SK-N-DZ (cell line): Measurements from ENCODE around the gene GABRG3.

Source experiments
- DNase-seq: peaks from one replicate; pipeline ENCODE4 v3.0.0-alpha.2; 2015; ENCODE audit warnings: low spot score
- small RNA-seq, 2 experiments: library from RNA; depleted of rRNA; stranded (forward); fragments of <200 nt; gene quantifications; one replicate each; pipeline ENCODE3, GENCODE V24; 2014

The GABRG3 gene

GRCh38 chr15:27563765-27564370 lies 592.9 kb downstream of the GABRG3 start:
- DNase-seq = no peak

DNA sequence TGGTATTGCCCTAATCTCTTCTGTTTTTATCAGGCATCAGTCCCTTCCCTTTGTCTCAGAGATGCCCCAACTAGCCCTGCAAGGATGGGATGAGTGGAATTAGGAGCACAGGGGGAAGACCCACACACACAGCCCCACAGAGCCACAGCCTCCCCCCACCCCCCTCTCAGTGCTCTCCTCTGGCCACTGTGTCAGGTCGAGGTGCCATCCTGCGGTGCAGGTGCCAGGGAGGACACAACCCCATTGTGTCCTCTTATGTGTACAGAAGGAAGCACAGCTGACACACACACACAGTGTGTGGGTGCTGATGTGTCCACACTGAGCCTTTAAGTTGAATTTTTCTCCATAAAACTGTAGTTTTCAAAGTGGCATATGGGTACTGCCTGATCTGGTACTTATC lies 593.7 kb downstream of the GABRG3 start:
- no peak for DNase-seq

DNA sequence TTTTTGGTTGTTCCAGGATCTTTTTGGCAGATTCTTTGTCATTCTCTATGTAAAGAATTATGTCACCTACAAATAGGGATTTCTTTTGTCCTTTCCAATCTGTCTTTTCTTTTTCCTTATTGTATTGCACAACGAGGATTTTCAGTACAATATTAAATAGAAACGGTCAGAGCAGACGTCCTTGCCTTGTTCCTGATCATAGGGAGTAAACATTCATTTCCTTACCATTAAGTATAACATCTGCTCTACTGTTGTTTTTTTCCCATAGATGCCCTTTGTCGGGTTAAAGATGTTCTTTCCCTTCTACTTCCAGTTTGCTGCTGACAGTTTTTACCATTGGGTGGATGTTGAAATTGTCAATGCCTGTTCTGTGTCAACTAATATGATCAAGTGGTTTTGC lies 599.8 kb downstream of the GABRG3 start:
- DNase-seq = no peak

DNA sequence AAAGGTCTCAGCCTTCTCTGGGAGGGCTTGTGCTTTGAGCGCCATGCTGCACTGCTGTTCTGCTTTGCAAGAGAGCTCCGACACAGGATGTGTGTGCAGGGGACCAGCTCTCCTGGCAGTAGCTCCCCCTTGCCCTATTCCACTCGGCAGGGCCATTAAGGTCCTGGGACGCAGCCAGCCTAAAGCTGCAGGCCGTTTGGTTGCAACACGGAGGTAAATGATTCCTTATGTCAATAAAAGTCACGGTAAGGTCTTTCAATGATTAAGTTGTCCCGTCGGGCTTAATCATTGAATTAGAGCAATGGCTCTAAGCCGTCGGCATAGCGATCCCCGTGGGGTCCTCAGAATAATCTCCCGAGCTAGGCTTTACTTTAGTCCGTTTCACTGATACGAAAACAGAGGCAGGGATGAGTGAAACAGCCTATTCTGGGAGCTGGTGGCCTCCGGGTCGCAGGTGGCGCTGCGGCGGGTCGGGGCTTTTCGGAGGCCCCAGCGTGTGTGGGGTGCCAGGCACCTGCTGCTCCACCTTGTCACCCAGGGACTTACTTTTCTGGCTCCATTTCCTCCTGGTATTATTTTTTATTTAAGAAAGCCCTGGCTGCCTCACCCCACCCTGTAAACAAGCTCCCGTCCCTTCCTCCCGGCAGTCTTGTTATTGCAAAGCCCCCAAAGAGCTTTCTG lies 603.0 kb downstream of the GABRG3 start:
- DNase-seq = no peak

GRCh38 chr15:27574541-27575054 lies 603.6 kb downstream of the GABRG3 start:
- no peak for DNase-seq

- DNase-seq = no peak
Measured at GRCh38 chr15:27575521-27575920, 604.5 kb downstream of the GABRG3 start.

DNA sequence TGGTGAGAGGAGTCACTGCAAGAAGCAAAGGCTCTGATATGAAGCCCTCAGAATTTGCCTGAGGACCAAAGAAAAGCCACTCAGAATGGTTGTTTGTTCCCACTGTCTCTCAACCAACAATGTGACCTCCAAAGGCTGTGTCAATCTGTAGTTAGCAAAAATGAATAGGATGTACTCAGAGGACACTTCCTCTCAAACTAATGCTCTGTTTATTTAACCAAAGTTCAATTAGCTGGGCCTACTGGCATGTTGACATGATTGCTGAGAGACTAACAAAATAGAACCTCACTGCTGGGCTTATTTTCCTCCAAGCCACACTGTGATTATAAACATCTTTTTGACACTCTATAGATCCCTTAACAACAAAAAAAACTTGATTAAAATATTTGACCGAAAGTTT lies 605.6 kb downstream of the GABRG3 start:
- DNase-seq = no peak

DNA sequence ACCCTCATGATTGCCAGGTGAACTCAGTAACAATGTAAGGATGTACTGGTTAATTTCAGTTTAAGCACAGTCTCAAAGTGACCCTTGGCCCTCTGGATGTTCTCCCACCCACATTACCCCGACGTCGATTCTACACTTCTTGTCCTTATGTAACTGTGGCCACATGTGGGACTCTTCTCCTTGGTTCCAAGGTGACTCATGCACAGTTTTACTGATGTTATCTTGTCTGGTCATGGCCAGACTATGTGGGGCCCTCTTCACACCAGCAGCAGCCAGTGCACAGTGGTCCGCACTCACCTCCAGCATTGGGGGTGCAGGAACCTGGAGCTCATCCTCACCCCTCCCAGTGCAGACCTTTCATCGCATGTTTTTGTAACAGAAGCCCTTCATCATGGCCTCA lies 608.8 kb downstream of the GABRG3 start:
- DNase-seq = no peak

DNA sequence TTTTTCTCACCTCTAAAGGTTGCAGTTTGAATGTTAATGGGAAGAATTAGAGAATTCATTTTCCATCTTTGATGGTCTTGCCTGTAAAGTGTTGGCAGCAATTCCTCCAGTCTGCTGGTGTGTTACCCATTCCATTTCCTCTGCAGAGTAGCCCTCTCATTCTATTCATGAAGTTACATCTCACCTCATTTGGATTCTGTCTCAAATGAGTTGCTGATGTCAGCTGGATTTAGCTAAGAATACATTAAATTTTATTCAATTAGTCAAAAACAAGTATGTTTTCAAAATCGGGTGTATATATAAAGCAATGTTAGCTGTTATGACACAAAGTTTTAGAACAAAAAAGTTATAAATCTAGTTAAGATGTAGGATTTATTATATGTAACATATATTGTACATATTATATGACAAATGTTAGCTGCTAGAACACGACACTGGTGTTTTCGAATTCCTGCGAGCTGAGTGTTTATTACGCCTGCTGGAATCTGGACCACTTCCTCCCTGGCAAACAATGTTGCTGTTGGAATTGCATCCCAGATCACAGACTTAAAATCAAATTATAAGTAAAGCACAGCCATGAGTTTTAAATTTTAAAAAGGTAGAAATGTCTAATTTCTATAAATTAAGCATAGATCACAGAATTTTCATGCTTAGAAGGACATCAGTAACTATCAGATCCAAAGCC lies 611.9 kb downstream of the GABRG3 start:
- DNase-seq = no peak

- no peak for DNase-seq
Measured at GRCh38 chr15:27583651-27584050, 612.7 kb downstream of the GABRG3 start.

- no peak for DNase-seq
Measured at GRCh38 chr15:27585041-27585640, 614.2 kb downstream of the GABRG3 start.

DNA sequence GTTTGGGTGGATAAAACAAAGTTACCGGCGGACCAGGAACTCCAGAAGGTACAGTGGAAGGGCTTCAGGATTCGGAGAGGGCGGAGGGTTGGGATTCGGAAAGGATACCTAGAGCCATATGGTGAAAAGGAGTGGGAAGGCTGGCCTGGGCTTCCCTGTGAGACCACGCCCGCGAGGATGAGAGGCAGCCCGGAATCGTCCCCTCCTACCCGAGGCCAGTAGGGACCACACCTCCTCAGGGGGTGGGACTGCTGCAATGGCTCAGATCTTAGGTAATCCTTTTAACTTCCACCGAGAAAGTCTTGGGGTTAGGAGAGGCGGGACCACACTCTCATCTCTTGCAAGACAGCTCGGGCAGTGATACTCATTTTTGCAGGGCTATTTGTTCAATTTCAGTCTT lies 616.8 kb downstream of the GABRG3 start:
- DNase-seq = no peak

DNA sequence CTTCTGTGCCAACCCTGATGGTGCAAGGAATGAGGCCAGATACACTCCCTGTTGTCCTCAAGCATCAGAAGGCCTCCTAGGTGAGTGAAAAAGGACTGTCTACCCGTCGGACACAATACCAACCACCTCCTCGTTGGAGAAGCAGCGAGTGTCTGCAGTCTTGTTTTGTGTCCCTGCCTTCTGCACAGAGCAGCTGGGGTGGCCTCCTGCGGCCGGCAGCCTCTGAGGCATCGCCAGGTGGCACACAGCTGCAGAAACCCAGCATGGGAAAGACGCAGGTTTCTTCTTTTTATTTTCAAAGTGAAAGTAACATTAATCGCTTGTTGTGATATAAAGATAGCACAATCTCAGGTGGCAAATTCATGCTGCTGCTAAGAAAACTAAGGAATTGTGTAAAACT lies 618.3 kb downstream of the GABRG3 start:
- DNase-seq = no peak

DNA sequence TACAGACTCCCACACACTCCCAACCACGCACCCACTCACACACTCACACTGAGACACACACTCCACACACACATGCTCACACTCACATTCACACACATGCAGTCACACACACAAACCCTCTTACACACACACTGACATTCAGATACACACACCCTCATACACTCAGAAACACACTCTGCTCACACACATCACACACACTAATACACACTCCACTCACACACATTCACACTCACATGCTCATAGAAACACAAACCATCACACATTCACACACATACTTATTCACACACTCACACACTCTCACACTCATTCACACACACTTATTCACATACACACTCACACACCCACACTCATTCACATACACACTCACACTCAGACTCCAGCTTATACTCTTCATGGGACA lies 618.8 kb downstream of the GABRG3 start:
- DNase-seq = no peak

Small RNAs within 50 kb of the gene (small RNA-seq; reads per million reads assigned to genes)
- gene RNA5SP391 = 0 reads per million in 2 experiments
- gene SERPINE4P = 0 reads per million in 2 experiments
